ENCODE measurements around the gene PALLD. TPM values are rescaled to one million over a fixed set of nuclear protein-coding genes. Genes with fewer than 3 reads are reported as not detected.

PALLD gene
- total and polyA plus RNA-seq, 2 of the 13 experiments (the other 11 are each of a cell fraction or from before 2014, with no cell fraction given) = 0.50 to 1.5 TPM

- no peaks in the 10 kb centered on the region for H4K20me1 ChIP-seq (ENCODE audit: insufficient read depth, low read length)
- H3K27ac ChIP-seq (ENCODE audit: extremely low read length, insufficient read depth, low read length) = no peak overlapping the region
- in situ Hi-C loops (cut with HindIII; ENCODE audit: extremely low pct_ligation_motif_present, low pct_unique_long_range_greater_than_20kb) = no loop called here
Measured at GRCh38 chr4:168678751-168679366, 182.0 kb downstream of the PALLD start.

More at GRCh38 chr4:168678751-168679366, 182.0 kb downstream of the PALLD start:
- BruUV-seq (replicated peaks) = no TSS peak
- ChIA-PET CTCF (ENCODE audit: low intra/inter-chr PET ratio, low total read pairs) (no interaction called here), POLR2A (no interaction called here)
- Histone ChIP-seq H2AFZ (ENCODE audit: low read length) (no peak overlapping the region), H3K36me3 (replicated peaks in 1 of 2; ENCODE audit: control insufficient read depth in 1 of 2, insufficient read depth in 2 of 2, low read length in 2 of 2) (no peaks in the 10 kb centered on the region), H3K79me2 (ENCODE audit: insufficient read depth, low read length) (no peaks in the 10 kb centered on the region), H3K27me3 (ENCODE audit: control insufficient read depth in 1 of 2, insufficient read depth in 2 of 2, low read length in 2 of 2) (peaks cover 0 to 1% of the 10 kb centered on the region in 2 experiments; a peak in 1 of 5 replicates), H3K4me1 (ENCODE audit: insufficient read depth, low read length) (peaks cover 28% of the 10 kb centered on the region), H3K9me3 (ENCODE audit: low read length) (no peaks in the 10 kb centered on the region), H3K4me2 (ENCODE audit: low read depth, low read length) (no peak overlapping the region), H3K4me3 (replicated peaks in 1 of 3; ENCODE audit: insufficient read depth in 1 of 3, low read depth in 2 of 3, low read length in 3 of 3) (no peak overlapping the region), H3K9ac (ENCODE audit: insufficient read depth, low read depth, low read length) (no peak overlapping the region)
- no peak for ATAC-seq
- TF ChIP-seq ELF4 (CRISPR knock-in tag; IDR thresholded peaks at IDR 0.05; ENCODE audit: borderline replicate concordance) (no peak), HNRNPL (IDR thresholded peaks at IDR 0.05; ENCODE audit: low read depth, low read length) (peak; percentile 75; the same call in 1 of the 2 replicates), ZNF646 (CRISPR knock-in tag; IDR thresholded peaks at IDR 0.05) (peak; percentile 21; the same call in 1 of the 2 replicates)
- DNase-seq (ENCODE audit: low spot score) = no peak
- intact Hi-C loops (cut with micrococcal nuclease; ENCODE audit: unreplicated experiment) = no loop called here
- FAIRE-seq = no peak
- 77% methylated on average over 8 of the region's 8 CpGs for WGBS (ENCODE audit: low lambda C conversion rate)
